IPS DF 4.7 (cell line): ENCODE measurements around the gene RAB20.

Experiments used
- DNase-seq: peaks from one replicate; pipeline ENCODE4 v3.0.0-alpha.2; 2013; ENCODE audit warnings: low spot score; ENCODE audit errors: extremely low read depth

RAB20 gene

GRCh38 chr13:110529522-110530311 lies 31.8 kb downstream of the RAB20 start:
- no peak for DNase-seq

DNA sequence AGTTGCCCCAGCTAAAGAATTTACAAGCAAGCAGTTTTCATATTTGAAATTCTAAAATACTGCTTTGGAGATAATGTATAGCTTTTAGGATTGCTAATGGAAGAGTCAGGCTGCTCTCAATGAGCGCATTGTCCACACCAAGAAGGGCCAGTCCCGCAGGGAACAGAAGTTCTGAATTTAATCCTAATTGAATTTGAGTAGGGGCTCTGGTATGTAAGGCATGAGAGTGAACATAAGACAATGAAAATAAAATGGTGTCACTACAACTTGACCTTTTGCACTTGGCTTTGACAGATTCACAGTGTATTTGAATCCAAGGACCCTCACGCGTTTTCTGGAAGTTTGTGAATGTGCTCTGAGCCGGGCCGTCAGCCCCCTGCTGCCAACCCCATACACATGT lies 32.6 kb downstream of the RAB20 start:
- no peak for DNase-seq

- DNase-seq, result no peak
These were observed 33.2 kb downstream of the RAB20 start for GRCh38 chr13:110528371-110528770.

DNA sequence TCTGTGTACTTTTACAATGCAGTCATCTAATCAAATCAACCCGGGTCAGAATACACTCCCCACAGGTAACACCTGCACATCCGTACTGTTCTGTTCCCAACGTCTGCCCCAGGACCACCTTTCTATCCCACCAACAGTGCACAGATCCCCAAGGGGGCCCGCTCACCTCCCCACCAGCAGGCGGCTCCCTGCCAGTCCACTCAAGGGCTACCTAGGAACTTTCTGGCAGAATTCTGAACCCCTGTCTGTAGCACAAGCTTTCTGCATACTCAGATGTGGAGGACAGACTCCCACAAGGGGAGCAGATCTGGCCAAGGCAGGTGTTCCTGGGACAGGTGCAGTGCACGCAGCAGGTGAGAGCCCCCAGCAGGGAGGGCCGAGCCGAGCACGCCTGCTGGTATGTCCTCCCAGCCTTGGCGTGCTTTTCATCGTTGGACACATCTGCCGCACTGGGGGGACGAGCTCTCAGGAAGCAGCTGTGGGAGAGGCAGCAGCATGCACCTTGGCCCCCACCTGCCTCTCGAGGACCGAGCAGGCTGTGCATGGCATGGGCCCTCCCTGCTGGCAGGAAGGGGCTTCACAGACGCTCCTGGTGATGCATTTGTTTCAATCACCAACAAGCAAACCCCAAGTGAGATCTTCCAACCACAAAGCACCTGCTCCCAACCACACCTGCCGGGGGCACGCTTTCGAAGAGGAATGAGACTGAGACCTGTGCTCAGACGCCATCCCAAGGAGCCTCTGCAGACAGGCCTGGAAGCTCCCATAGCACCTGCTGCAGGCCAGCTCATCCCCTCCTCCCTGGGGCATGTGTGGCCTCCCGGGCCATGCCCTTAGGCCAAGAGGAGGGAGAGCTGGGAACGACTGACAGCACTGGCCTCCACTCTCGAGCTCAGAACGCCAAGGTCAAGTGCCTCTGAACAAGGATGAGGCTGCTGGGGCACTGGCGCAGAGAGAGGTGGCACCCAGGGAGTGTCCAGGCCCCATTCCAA lies 35.9 kb downstream of the RAB20 start:
- DNase-seq, result no peak

DNA sequence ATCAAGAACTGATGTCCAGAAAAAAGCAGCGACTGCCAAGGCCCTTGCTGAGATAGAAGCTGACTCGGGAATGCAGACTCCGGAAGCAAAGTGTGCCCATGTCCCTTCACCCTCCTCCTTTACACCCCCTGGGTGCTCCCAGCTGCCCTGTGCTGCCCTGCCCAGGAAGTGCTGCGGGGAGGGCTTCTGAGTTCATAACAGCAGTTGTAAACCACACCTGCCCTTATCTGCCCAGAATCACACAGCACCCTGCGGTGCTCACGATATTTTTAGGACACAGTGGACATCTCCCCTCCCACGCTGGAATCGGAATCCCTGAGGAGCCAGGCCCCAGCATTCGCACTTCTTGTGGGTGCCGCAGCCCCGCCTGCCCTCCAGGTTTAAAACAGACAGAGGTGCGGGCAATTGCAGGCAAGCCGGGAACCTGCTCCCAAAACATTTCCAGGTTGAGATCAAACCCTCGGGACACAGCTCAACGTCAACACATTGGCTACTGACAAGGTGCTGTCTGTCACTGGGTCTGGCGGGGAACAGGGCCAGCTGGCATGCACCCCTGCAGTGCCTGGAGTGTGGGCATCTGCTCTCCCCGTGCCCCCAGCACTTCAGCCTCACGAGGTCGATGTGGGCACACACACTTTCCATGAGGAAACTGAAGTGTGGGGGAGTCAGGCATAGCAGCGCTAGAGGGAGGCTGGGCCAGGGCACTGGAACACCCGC lies 36.8 kb downstream of the RAB20 start:
- no peak for DNase-seq

GRCh38 chr13:110523838-110524540 lies 37.5 kb downstream of the RAB20 start:
- no peak for DNase-seq

DNA sequence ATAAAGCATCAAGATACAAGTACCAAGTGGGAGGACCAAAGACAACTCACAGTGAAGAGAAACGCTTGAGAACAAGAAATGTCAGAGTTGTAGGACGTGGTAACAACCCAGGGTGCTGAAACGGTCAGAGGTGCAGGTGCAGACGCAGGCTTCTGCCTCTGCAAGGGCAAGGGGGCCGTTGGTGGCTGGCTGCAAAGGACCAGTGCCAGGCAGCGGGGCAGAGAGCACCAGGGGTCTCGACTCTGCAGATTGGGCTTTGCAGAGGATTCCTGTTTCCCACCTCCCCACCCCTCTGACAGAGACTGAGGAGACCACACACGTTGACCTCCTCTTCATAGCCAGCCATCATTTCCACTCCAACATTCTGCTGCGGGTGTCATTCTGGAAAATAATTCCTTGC lies 38.3 kb downstream of the RAB20 start:
- no peak for DNase-seq

GRCh38 chr13:110522721-110523120 lies 38.8 kb downstream of the RAB20 start:
- DNase-seq, result no peak

GRCh38 chr13:110521946-110522345 lies 39.6 kb downstream of the RAB20 start:
- no peak for DNase-seq

DNA sequence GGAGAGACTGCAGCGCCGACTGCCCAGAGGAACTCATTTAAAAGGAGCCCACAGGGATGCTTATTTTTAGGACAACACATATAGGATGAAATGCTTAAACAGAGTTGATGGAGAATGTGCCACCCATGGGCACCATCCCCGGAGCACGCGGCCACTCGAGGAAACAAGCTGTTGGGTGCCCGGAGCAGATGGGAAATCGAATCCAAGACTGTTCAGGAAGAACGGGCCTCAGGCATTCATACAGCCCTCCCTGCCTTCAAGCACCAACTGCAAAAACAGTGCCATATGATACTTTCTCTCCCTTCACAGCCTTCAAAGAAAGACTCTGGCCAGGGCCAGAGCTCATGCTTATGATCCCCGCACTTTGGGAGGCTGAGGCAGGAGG lies 40.2 kb downstream of the RAB20 start:
- no peak for DNase-seq

DNA sequence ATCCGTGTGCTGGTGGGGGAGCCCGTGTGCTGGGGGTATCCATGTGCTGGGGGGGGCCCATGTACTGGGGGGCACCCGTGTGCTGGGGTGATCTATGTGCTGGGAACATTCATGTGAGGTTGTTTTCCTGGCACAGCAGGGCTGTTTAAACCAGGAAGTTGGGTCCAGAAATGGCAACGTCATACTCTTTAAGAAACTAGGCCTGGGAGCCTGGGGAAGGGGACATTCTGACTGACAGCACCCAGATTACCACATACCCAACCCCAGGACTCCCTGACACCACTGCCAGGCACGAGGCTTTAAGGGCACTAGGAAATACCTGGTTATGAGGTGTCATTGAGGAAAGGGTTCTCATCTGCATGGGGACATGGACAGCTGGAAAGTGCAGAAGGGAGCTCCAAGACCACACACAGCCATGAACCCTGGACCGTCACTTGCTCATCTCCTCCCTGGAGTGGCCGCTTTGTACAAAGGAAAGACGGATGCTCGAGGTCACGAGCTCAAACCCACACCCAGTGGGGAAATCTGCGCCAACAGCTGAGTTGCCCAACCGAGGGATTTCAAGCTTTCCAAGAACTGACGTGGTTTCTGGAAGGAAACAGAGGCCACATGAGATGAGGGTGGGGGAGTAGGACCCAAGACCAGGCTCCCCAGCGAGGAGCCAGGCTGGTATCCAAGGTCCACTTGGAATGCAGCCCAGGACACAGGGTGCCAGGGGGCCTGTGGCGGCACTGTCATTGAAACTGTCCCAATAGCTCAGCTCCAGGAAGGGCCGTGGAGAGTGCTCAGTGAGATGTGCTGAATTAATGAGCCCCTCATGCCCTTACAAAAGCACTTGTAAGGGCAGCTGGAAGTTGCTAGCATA lies 40.9 kb downstream of the RAB20 start:
- DNase-seq, result no peak

DNA sequence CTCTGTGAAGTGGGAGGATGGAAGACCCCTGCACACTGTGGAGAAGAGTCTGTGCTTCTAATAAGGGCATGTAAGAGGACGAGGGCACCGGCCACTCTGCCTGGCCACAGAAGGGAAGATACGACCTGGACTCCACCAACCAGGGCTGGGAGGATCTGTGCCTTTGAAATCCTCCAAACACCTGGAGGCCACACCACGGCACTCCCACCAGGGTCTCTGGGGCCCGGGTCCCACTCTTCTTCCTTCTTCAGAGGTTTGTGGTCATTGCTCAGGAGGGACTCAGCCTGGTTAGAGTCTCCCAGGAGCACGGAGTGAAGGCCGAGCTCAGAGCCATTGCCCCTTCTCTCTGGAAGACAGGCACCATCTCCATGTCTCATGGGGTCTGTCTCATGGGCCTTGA lies 42.0 kb downstream of the RAB20 start:
- no peak for DNase-seq

- DNase-seq, result no peak
These were observed 42.5 kb downstream of the RAB20 start for GRCh38 chr13:110519046-110519445.

- DNase-seq, result no peak
These were observed 43.0 kb downstream of the RAB20 start for GRCh38 chr13:110518571-110518970.

- DNase-seq, result no peak
These were observed 43.3 kb downstream of the RAB20 start for GRCh38 chr13:110518226-110518525.

DNA sequence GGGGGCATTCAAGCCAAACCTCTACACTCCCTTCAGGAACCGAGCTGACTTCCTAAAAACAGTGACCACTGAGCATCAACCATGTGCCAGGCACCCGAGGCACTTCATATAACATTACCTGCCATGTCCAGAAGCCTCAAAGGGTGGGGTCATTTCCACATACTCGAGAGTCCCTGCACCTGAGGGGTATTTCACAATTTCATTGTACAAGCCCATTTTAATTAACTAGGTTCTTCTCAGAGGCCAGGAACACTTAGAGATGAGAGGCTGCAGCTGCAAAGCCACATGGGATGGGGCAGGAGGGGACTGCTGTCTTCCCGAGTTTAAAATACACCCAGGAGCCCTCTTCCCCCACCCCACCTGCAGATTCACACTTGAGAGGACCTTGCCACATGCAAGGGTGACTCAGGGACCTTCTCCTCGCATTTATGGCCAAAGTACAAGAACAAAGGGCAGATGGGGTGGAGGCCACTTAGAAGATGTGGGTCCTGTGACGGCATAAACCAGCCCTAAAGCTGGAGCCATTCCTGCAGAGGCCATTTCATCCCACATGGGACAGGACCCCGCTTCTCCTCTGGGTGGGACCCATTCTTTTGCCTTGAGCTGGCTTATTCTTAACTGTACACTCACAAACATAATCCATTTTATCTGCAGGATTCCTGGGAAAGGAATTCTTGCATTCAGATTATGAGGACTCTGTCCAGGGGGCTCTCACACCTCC lies 43.9 kb downstream of the RAB20 start:
- no peak for DNase-seq

GRCh38 chr13:110516500-110516899 lies 45.0 kb downstream of the RAB20 start:
- no peak for DNase-seq

- no peak for DNase-seq
These were observed 49.3 kb downstream of the RAB20 start for GRCh38 chr13:110512198-110512740.

DNA sequence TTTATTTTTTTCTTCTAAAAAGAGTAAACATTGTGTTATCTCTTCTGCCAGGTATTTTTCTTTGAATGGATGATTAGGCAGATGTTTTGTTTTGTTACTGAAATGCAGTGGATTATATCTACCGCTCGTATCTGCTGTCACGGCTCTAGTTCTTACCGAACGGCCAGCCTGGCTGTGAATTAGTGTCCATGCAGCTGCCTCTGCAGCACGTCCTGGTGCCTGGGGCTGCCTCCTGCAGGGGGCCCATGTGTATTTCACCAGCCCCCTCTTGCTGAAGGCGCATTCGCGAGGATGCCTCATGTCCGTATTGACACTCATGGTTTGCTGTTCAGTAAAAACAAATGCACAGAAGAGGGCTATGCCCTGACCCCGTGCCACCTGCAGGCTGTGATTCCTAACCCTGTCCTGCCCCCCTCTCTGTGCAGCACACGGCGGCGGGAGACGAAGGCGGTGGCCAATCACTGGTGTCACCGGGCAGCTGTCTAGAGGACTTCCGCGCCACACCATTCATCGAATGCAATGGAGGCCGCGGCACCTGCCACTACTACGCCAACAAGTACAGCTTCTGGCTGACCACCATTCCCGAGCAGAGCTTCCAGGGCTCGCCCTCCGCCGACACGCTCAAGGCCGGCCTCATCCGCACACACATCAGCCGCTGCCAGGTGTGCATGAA lies 49.9 kb downstream of the RAB20 start:
- DNase-seq, result no peak
